MM.1S (cell line): ENCODE results near the gene DLAT.

ENCODE experiments used
- DNase-seq: peaks from one replicate; pipeline ENCODE4 v3.0.0-alpha.2; 2015
- H2AFZ ChIP-seq: fragments of 300-600 bp; sonication (generic); 2 replicates; pipeline ENCODE4 v1.6.0; 2016; ENCODE audit warnings: antibody characterized with exemption, low read length
- H3F3A ChIP-seq: fragments of 300-600 bp; sonication (generic); 2 replicates; pipeline ENCODE4 v1.6.1; 2016; ENCODE audit warnings: mild to moderate bottlenecking, antibody characterized with exemption, low read length, moderate library complexity, mixed read lengths; ENCODE audit not compliant: insufficient read depth
- H3K27ac ChIP-seq: fragments of 300-600 bp; sonication (generic); 2 replicates; pipeline ENCODE4 v1.5.1; 2016; ENCODE audit warnings: mild to moderate bottlenecking, low read length
- H3K27me3 ChIP-seq: fragments of 300-600 bp; sonication (generic); replicated peaks from 2 replicates; pipeline ENCODE4 v1.6.0; 2016; ENCODE audit warnings: low read length; ENCODE audit not compliant: insufficient read depth
- H3K36me3 ChIP-seq: fragments of 300-600 bp; sonication (generic); replicated peaks from 2 replicates; pipeline ENCODE4 v1.6.1; 2016; ENCODE audit warnings: mild to moderate bottlenecking, low read length, mixed read lengths; ENCODE audit not compliant: insufficient read depth
- H3K4me1 ChIP-seq: fragments of 300-600 bp; sonication (generic); 2 replicates; pipeline ENCODE4 v1.6.1; 2016; ENCODE audit warnings: low read length, mixed read lengths
- H3K4me2 ChIP-seq: fragments of 300-600 bp; sonication (generic); 2 replicates; pipeline ENCODE4 v1.6.0; 2016; ENCODE audit warnings: low read depth, low read length
- H3K4me3 ChIP-seq: fragments of 300-600 bp; sonication (generic); 2 replicates; pipeline ENCODE4 v1.5.1; 2016; ENCODE audit warnings: low read length, mixed read lengths
- H3K79me2 ChIP-seq: fragments of 300-600 bp; sonication (generic); 2 replicates; pipeline ENCODE4 v1.6.1; 2016; ENCODE audit warnings: mixed run types, low read length, mixed read lengths
- H3K9ac ChIP-seq: fragments of 300-600 bp; sonication (generic); 2 replicates; pipeline ENCODE4 v1.6.1; 2016; ENCODE audit warnings: low read length, mixed read lengths
- H3K9me2 ChIP-seq: fragments of 300-600 bp; sonication (generic); replicated peaks from 2 replicates; pipeline ENCODE4 v1.6.1; 2016; ENCODE audit warnings: mild to moderate bottlenecking, low read length, mixed read lengths; ENCODE audit not compliant: insufficient read depth
- H3K9me3 ChIP-seq: fragments of 300-600 bp; sonication (generic); replicated peaks from 2 replicates; pipeline ENCODE4 v1.6.1; 2016; ENCODE audit warnings: mild to moderate bottlenecking, low read length, mixed read lengths; ENCODE audit not compliant: insufficient read depth
- H4K20me1 ChIP-seq: fragments of 300-600 bp; sonication (generic); 2 replicates; pipeline ENCODE4 v1.6.1; 2016; ENCODE audit warnings: mild to moderate bottlenecking, low read length, moderate library complexity, mixed read lengths; ENCODE audit not compliant: insufficient read depth
- CTCF ChIP-seq: fragments of 300-600 bp; sonication (generic); IDR thresholded peaks from 2 replicates; pipeline ENCODE4 v1.5.1; 2016; ENCODE audit warnings: antibody characterized with exemption, low read length, mixed read lengths
- EZH2 ChIP-seq: fragments of 300-600 bp; sonication (generic); optimal IDR thresholded peaks from 2 replicates; pipeline ENCODE3; 2017; ENCODE audit warnings: low read depth, mild to moderate bottlenecking, antibody characterized with exemption, low read length, mixed read lengths
- EZH2phosphoT487 ChIP-seq: fragments of 300-600 bp; sonication (generic); IDR thresholded peaks from 2 replicates; pipeline ENCODE4 v1.6.1; 2018; ENCODE audit warnings: antibody characterized with exemption, low read length

DLAT gene

GRCh38 chr11:111983187-111983986 lies 41.8 kb upstream of the DLAT start:
- no peak overlapping the region for H3K27ac ChIP-seq
- TF ChIP-seq EZH2phosphoT487: no peak
- no peak for TF ChIP-seq CTCF
- TF ChIP-seq EZH2: no peak
- no peaks in the 10 kb centered on the region for H3K9me2 ChIP-seq
- no peak overlapping the region for H3K4me3 ChIP-seq
- no peaks in the 10 kb centered on the region for H3K36me3 ChIP-seq
- no peak overlapping the region for H3K9ac ChIP-seq
- no peaks in the 10 kb centered on the region for H3K27me3 ChIP-seq
- no peak overlapping the region for H3K4me2 ChIP-seq
- H2AFZ ChIP-seq: no peak overlapping the region
- no peaks in the 10 kb centered on the region for H4K20me1 ChIP-seq
- DNase-seq: no peak
- H3K4me1 ChIP-seq: no peaks in the 10 kb centered on the region
- H3K79me2 ChIP-seq: no peaks in the 10 kb centered on the region
- H3F3A ChIP-seq: no peaks in the 10 kb centered on the region
- H3K9me3 ChIP-seq: no peaks in the 10 kb centered on the region

GRCh38 chr11:111986589-111986988 lies 38.6 kb upstream of the DLAT start:
- H3K27ac ChIP-seq: no peak overlapping the region
- no peaks in the 10 kb centered on the region for H3K9me2 ChIP-seq
- no peak overlapping the region for H2AFZ ChIP-seq
- H3K4me2 ChIP-seq: no peak overlapping the region
- no peak overlapping the region for H3K4me3 ChIP-seq
- H4K20me1 ChIP-seq: no peaks in the 10 kb centered on the region
- H3K27me3 ChIP-seq: no peaks in the 10 kb centered on the region
- H3K4me1 ChIP-seq: no peaks in the 10 kb centered on the region
- no peaks in the 10 kb centered on the region for H3K9me3 ChIP-seq
- TF ChIP-seq EZH2phosphoT487: no peak
- TF ChIP-seq EZH2: no peak
- no peak for TF ChIP-seq CTCF
- H3K79me2 ChIP-seq: no peaks in the 10 kb centered on the region
- no peak for DNase-seq
- H3F3A ChIP-seq: no peaks in the 10 kb centered on the region
- no peaks in the 10 kb centered on the region for H3K36me3 ChIP-seq
- H3K9ac ChIP-seq: no peak overlapping the region

GRCh38 chr11:111990381-111990780 lies 34.8 kb upstream of the DLAT start:
- no peaks in the 10 kb centered on the region for H3K79me2 ChIP-seq
- H3K4me3 ChIP-seq: no peak overlapping the region
- no peaks in the 10 kb centered on the region for H4K20me1 ChIP-seq
- H3K4me1 ChIP-seq: no peaks in the 10 kb centered on the region
- no peaks in the 10 kb centered on the region for H3F3A ChIP-seq
- H3K36me3 ChIP-seq: no peaks in the 10 kb centered on the region
- H3K27me3 ChIP-seq: no peaks in the 10 kb centered on the region
- H3K4me2 ChIP-seq: no peak overlapping the region
- TF ChIP-seq EZH2phosphoT487: no peak
- TF ChIP-seq EZH2: no peak
- TF ChIP-seq CTCF: no peak
- H2AFZ ChIP-seq: no peak overlapping the region
- no peak overlapping the region for H3K9ac ChIP-seq
- no peaks in the 10 kb centered on the region for H3K9me3 ChIP-seq
- H3K9me2 ChIP-seq: no peaks in the 10 kb centered on the region
- H3K27ac ChIP-seq: no peak overlapping the region
- DNase-seq: no peak
